Ammon's horn (tissue), 1 donor: ENCODE data around the gene BRD2.

Experiments
- DNase-seq: peaks from one replicate; pipeline ENCODE4 v3.0.0-alpha.2; 2016; ENCODE audit warnings: low spot score

BRD2 gene

GRCh38 chr6:32949113-32949512 lies 19.3 kb upstream of the BRD2 start:
- no peak for DNase-seq

- DNase-seq: no peak
Measured at GRCh38 chr6:32950010-32950409, 18.4 kb upstream of the BRD2 start.

GRCh38 chr6:32950449-32950848 lies 17.9 kb upstream of the BRD2 start:
- DNase-seq: no peak

- DNase-seq: peak; percentile 93
Measured at GRCh38 chr6:32952817-32953739, 15.3 kb upstream of the BRD2 start, which contains the start of gene HLA-DMA. HLA-DMA (minus strand) TSS chr6:32953097; CDS start chr6:32953036, 61 bp downstream.

GRCh38 chr6:32953775-32954174 lies 14.6 kb upstream of the BRD2 start:
- no peak for DNase-seq

- no peak for DNase-seq
Measured at GRCh38 chr6:32954267-32954666, 14.1 kb upstream of the BRD2 start.

- no peak for DNase-seq
Measured at GRCh38 chr6:32954986-32955802, 13.2 kb upstream of the BRD2 start.

- DNase-seq: no peak
Measured at GRCh38 chr6:32956176-32956575, 12.2 kb upstream of the BRD2 start.

GRCh38 chr6:32960563-32960962 lies 7.8 kb upstream of the BRD2 start:
- DNase-seq: no peak

- DNase-seq: no peak
Measured at GRCh38 chr6:32962213-32962826, 6.1 kb upstream of the BRD2 start.

- no peak for DNase-seq
Measured at GRCh38 chr6:32963866-32964265, 4.5 kb upstream of the BRD2 start.

GRCh38 chr6:32964776-32965175 lies 3.6 kb upstream of the BRD2 start:
- no peak for DNase-seq

GRCh38 chr6:32967151-32968091 lies 973 bp upstream of the BRD2 start:
- peak; percentile 82 for DNase-seq

- peak; percentile 71 for DNase-seq
Measured at GRCh38 chr6:32968867-32969684, 682 bp downstream of the BRD2 start.

GRCh38 chr6:32969685-32970412 lies 1.5 kb downstream of the BRD2 start:
- peak; percentile 76 for DNase-seq

GRCh38 chr6:32970413-32971241 lies 2.2 kb downstream of the BRD2 start:
- DNase-seq: peak; percentile 83

GRCh38 chr6:32971242-32971580 lies 2.8 kb downstream of the BRD2 start:
- DNase-seq: no peak

- DNase-seq: peak; percentile 98
Measured at GRCh38 chr6:32971581-32972352, 3.4 kb downstream of the BRD2 start.
